Measurements from ENCODE around the gene SMIM45.
A peak's percentile ranks its signal among the peaks of the same experiment; 100 is the strongest.

SMIM45 gene

DNA sequence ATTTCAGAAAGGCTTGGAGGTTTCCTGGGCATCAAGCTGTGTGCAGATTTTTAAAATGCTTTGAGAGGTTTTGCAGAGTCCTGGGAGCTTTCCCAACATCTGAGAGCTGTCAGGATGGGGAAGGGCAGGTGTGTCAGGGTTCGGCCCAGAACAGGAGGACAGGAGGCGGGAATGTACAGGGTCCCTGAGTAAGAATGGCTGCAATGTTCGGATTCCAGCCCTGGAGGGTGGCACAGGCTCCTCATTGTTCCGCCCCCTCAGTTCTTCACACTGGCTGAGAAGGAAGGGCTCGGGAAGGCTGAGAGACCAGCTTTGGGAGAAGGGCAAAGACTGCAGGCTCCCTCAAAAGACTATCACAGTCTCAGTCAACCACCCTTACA is 12.2 kb downstream of the SMIM45 start:
- Histone ChIP-seq H3K9ac (ENCODE audit: low read depth, low read length) (no peak overlapping the region), H3K27ac (ENCODE audit: low read length) (no peak overlapping the region), H4K20me1 (ENCODE audit: insufficient read depth, low read length) (no peaks in the 10 kb centered on the region), H3K27me3 (ENCODE audit: insufficient read depth, low read length, poor library complexity) (no peaks in the 10 kb centered on the region), H3K4me2 (ENCODE audit: insufficient read depth, low read length) (no peak overlapping the region), H3K79me2 (ENCODE audit: insufficient read depth, low read length) (no peaks in the 10 kb centered on the region), H3K4me3 (ENCODE audit: low read depth in 1 of 2, low read length in 2 of 2) (no peak overlapping the region), H3K36me3 (ENCODE audit: insufficient read depth, low read length) (no peaks in the 10 kb centered on the region), H3K9me3 (ENCODE audit: insufficient read depth, low read length, severe bottlenecking) (no peaks in the 10 kb centered on the region), H3K4me1 (ENCODE audit: insufficient read depth, low read length) (0 out of 2 replicates have a peak, but pooled peaks cover 5% of the 10 kb centered on the region), H2AFZ (ENCODE audit: low read depth, low read length) (no peak overlapping the region)
- DNase-seq (no peak), ATAC-seq (ENCODE audit: insufficient read depth, low read depth) (no peak)
- TF ChIP-seq, protein P1, sequence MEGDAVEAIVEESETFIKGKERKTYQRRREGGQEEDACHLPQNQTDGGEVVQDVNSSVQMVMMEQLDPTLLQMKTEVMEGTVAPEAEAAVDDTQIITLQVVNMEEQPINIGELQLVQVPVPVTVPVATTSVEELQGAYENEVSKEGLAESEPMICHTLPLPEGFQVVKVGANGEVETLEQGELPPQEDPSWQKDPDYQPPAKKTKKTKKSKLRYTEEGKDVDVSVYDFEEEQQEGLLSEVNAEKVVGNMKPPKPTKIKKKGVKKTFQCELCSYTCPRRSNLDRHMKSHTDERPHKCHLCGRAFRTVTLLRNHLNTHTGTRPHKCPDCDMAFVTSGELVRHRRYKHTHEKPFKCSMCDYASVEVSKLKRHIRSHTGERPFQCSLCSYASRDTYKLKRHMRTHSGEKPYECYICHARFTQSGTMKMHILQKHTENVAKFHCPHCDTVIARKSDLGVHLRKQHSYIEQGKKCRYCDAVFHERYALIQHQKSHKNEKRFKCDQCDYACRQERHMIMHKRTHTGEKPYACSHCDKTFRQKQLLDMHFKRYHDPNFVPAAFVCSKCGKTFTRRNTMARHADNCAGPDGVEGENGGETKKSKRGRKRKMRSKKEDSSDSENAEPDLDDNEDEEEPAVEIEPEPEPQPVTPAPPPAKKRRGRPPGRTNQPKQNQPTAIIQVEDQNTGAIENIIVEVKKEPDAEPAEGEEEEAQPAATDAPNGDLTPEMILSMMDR (IDR thresholded peaks at IDR 0.05; ENCODE audit: borderline replicate concordance, extremely low read depth, low read length, poor library complexity, severe bottlenecking) = no peak
- TF ChIP-seq EZH2 (IDR thresholded peaks at IDR 0.05; ENCODE audit: borderline replicate concordance, low read depth, low read length, severe bottlenecking) = no peak

DNA sequence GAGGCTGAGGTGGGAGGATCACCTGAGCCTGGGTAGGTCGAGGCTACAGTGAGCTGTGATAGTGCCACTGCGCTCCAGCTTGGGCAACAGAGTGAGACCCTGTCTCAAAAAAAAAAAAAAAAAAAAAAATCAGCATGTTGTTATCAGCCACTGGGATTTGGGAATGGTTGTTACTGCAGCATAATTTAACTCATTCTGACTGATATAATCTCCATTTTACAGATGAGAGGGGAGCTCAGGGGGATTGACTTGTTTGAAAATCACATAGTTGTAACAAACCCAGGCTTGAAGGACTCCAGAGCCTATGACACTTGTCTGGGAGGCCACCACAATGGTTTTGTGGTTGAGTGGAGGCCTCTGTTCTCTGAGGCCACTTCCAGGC is 14.3 kb downstream of the SMIM45 start:
- DNase-seq = no peak
- Histone ChIP-seq H3K9me3 (ENCODE audit: insufficient read depth, low read length, severe bottlenecking) (no peaks in the 10 kb centered on the region), H3K4me3 (ENCODE audit: low read depth in 1 of 2, low read length in 2 of 2) (no peak overlapping the region), H3K27ac (ENCODE audit: low read length) (no peak overlapping the region), H3K9ac (ENCODE audit: low read depth, low read length) (no peak overlapping the region), H3K4me1 (ENCODE audit: insufficient read depth, low read length) (no peaks in the 10 kb centered on the region), H3K79me2 (ENCODE audit: insufficient read depth, low read length) (no peaks in the 10 kb centered on the region), H3K27me3 (ENCODE audit: insufficient read depth, low read length, poor library complexity) (no peaks in the 10 kb centered on the region), H3K4me2 (ENCODE audit: insufficient read depth, low read length) (no peak overlapping the region), H4K20me1 (ENCODE audit: insufficient read depth, low read length) (no peaks in the 10 kb centered on the region), H2AFZ (ENCODE audit: low read depth, low read length) (no peak overlapping the region), H3K36me3 (ENCODE audit: insufficient read depth, low read length) (no peaks in the 10 kb centered on the region)
- no peak for ATAC-seq (ENCODE audit: insufficient read depth, low read depth)
- TF ChIP-seq EZH2 (IDR thresholded peaks at IDR 0.05; ENCODE audit: borderline replicate concordance, low read depth, low read length, severe bottlenecking) = no peak
- TF ChIP-seq, protein P1 (IDR thresholded peaks at IDR 0.05; ENCODE audit: borderline replicate concordance, extremely low read depth, low read length, poor library complexity, severe bottlenecking) = no peak

DNA sequence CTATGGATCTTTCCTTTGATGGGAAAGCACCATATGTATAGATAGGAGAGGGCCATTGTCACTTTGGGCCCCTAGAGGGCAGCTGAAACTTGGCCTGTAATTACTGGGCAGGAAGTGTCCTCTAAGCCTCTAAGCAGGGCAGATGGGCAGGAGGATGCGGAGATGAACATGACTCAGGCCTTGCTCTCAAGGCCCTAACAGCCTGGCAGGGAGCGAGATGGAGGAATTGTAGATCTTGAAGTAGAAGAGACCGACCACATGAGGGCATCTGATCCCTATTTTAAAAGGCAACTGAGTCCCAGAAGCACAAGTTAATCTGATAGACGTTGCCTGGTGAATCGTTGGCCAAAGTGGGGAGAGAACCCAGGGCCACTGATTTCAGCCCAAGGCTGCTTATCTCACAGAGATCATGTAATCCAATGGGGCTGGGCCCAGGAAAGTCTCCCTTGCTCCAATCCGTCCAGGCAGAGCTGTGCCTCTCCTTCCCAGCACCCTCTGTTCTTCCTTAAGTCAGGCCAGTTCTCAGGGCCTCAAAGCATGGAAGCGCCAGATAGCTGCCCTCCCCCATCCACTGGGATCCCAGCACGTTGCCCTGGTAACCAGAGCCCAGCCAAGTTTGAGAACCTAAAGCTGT is 14.8 kb downstream of the SMIM45 start:
- Histone ChIP-seq H3K79me2 (ENCODE audit: insufficient read depth, low read length) (no peaks in the 10 kb centered on the region), H3K4me3 (ENCODE audit: low read depth in 1 of 2, low read length in 2 of 2) (no peak overlapping the region), H3K4me1 (ENCODE audit: insufficient read depth, low read length) (no peaks in the 10 kb centered on the region), H3K9ac (ENCODE audit: low read depth, low read length) (no peak overlapping the region), H3K27ac (ENCODE audit: low read length) (no peak overlapping the region), H2AFZ (ENCODE audit: low read depth, low read length) (no peak overlapping the region), H3K36me3 (ENCODE audit: insufficient read depth, low read length) (no peaks in the 10 kb centered on the region), H4K20me1 (ENCODE audit: insufficient read depth, low read length) (peaks cover 2% of the 10 kb centered on the region; the same call in 1 of the 2 replicates), H3K4me2 (ENCODE audit: insufficient read depth, low read length) (no peak overlapping the region), H3K9me3 (ENCODE audit: insufficient read depth, low read length, severe bottlenecking) (no peaks in the 10 kb centered on the region), H3K27me3 (ENCODE audit: insufficient read depth, low read length, poor library complexity) (no peaks in the 10 kb centered on the region)
- TF ChIP-seq EZH2 (IDR thresholded peaks at IDR 0.05; ENCODE audit: borderline replicate concordance, low read depth, low read length, severe bottlenecking) = no peak
- TF ChIP-seq, protein P1 (IDR thresholded peaks at IDR 0.05; ENCODE audit: borderline replicate concordance, extremely low read depth, low read length, poor library complexity, severe bottlenecking) = peak; percentile 63
- ATAC-seq (ENCODE audit: insufficient read depth, low read depth) = peak; percentile 71
- peak; percentile 43 for DNase-seq

Measured in DND-41 (cell line).